IPS-18c (cell line): ENCODE data around the gene SMCO3.

Source experiments
- H3K4me3 ChIP-seq: 2 replicates; pipeline ENCODE4 v1.7.0; 2013; ENCODE audit warnings: low read depth, mild to moderate bottlenecking, low read length, moderate library complexity; ENCODE audit not compliant: insufficient read depth
- H3K9me3 ChIP-seq: one replicate; pipeline ENCODE4 v1.6.1; 2013; ENCODE audit warnings: mild to moderate bottlenecking, low read length, moderate library complexity; ENCODE audit not compliant: control insufficient read depth, insufficient read depth

SMCO3 gene

DNA sequence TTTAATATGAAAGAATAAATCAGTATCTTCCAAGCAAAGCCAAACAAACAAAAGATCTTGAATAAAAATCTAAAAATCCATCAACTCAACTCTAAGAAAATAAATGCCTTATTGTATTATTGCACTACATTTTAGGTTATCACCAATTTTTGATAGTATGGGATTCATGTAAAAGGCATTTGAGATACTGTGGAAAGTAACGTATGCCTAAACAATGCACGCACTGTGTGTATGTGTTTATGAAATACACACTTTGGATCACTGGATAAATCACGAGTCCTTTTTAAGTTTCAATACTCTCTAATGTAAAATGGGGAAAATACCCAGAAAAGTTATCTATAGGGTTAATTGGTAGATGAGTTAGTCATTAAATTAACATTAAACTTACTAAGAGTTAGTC, 28.4 kb downstream of the SMCO3 start:
- H3K4me3 ChIP-seq: no peak overlapping the region

GRCh38 chr12:14784471-14784870, 29.5 kb downstream of the SMCO3 start:
- Histone ChIP-seq H3K9me3 (no peaks in the 10 kb centered on the region), H3K4me3 (no peak overlapping the region)

More for the DNA sequence above, 28.4 kb downstream of the SMCO3 start:
- no peaks in the 10 kb centered on the region for H3K9me3 ChIP-seq

DNA sequence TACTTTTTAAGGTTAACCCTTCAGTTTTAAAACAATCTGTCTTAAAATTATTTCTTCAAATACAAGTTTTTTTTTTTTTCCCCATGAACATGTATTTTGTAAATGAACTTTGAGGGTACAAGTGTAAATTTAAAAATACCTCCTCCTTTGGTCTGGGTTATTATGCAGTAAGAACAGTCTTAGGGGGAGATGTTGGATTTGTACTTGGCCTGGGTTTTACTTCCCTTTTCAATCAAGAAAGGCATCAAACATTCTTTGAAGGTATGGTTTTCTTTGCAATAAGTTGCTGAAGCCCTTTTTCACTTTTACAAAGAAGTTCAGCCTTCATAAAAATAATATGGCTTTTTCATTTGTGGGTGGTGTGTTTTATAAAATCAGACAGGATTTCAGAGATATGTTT, 31.2 kb downstream of the SMCO3 start:
- H3K4me3 ChIP-seq: no peak overlapping the region
- no peaks in the 10 kb centered on the region for H3K9me3 ChIP-seq

DNA sequence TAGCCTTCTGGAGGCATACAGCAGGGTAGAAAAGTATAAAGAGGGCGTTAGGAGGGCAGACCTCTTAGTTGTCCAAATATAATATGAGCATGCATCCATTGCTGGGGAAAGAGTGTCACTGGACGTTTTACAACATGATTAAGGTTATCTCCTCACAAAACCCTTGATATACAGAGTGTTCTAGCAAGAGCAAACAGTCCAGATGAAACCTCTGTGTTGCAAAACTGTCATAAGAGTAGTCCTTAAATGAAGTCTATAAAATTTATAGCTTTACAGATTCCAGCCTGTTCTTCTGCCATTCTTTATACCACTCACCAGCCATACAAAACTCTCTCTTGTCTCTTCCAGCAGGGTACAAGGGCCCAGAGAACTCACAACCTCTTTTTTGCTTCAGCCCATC, 32.4 kb downstream of the SMCO3 start:
- Histone ChIP-seq H3K9me3 (no peaks in the 10 kb centered on the region), H3K4me3 (no peak overlapping the region)

GRCh38 chr12:14780859-14781258, 33.1 kb downstream of the SMCO3 start:
- H3K4me3 ChIP-seq: no peak overlapping the region

DNA sequence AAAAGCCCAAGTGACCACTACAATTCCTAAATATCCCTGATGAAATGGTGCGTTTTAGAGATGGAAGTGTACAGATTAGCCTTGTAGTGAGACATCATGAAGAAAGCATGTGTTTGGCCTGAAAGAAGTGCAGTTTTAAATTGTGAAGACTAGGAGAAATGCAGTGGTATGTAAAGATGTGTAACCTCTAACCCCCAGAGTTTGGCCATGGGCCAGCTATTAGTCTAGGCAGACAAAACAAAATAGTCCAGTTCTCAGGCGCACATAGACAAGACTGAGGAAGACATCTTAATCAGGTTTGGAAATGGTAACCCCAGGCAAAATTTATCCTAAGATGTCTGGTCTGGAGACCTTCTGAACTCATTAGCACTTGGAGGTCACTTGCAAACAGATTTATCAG, 34.1 kb downstream of the SMCO3 start:
- H3K9me3 ChIP-seq: no peaks in the 10 kb centered on the region
- no peak overlapping the region for H3K4me3 ChIP-seq

More at GRCh38 chr12:14780859-14781258, 33.1 kb downstream of the SMCO3 start:
- H3K9me3 ChIP-seq: no peaks in the 10 kb centered on the region

DNA sequence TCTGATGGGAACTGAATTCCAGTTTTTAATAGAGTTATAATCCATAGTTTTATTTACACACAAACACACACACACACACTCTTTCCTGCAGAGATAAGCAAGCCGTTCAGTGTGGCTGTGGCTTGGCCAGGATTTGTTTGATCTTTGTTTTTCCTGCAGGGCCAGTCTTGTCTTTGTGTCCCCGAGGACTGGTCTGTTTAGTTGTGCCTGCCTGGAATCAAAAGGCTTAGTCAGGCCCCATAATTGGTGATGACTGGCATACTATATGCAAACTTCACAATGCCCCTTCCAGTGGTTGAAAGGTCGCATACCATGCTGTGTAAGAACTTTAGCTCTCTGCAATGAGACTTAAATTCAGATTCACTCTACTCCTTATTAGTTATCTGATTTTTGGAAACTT, 36.7 kb downstream of the SMCO3 start:
- Histone ChIP-seq H3K9me3 (no peaks in the 10 kb centered on the region), H3K4me3 (no peak overlapping the region)

DNA sequence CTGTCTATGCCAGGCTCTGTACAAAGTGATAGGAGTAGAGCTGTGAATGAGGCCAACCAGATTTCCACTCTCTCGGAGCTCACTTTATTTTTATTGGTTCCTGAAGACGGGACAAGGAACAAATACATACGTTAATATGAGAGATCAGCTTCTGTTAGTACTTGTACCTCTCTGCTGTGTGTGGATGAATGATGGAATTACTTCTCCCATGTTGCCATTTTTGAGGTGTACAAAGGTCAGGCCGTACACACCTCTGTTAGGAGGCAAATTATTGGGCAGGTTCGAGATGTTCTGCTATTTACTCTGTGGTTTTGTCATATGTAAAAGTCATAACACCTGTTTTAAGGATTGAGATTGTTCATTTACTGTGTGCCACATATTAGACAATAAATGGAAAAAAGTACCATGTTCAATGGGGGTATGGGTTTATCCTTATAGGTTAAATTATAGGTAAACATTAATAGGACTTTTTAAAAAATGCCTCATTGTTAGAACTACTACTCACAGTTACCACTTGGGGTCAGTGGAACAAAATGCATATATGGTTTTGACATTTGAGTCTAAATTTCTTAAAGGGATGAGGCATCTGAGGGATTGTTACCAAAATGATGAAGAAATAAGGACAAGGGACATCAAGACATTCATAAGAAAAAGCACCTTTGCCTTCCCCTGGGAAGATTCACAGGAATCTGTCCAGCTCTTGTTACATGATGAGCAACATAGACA, 37.6 kb downstream of the SMCO3 start:
- Histone ChIP-seq H3K9me3 (no peaks in the 10 kb centered on the region), H3K4me3 (no peak overlapping the region)

- H3K4me3 ChIP-seq: peak overlapping the region; percentile 91; the same call in 1 of the 2 replicates
- no peaks in the 10 kb centered on the region for H3K9me3 ChIP-seq
Observed at GRCh38 chr12:14775636-14775980, 38.4 kb downstream of the SMCO3 start.

DNA sequence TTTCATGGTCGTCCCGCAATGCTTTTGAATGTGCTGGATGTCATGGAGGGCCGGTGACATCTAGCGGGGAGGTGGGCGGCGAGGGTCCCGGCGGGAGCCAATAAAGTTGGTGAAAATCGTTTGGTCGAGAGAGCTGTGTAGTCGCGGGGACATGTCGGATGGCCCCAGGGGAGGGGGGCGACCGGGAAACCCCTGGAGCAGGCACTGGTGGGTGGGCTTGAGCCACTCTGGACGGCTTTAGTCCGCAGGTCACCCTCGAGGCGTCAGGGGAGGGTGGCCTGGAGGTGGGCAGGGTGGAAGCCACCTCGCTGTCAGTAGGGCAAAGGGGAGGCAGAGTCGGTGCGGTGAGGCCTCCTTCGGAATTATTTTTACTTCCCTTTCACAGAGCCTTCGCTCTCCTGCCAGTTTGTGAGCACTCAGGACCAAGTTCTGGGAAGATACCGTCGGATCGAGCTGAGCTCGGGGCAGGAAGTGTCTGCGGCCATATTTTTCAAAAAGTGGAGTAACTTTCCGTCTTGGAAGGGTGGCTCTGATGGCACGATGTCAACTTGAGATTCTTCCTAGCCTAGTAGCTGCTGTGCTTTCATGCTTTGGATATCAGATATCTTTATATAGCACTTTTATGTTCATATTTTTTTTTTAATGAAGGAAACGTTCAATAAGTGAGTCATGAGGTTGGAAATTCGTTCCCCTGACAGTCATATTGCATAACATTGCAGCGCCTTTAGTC, 38.9 kb downstream of the SMCO3 start:
- peaks cover under 1% of the 10 kb centered on the region for H3K9me3 ChIP-seq
- H3K4me3 ChIP-seq: peak overlapping the region; percentile 91

GRCh38 chr12:14774074-14774905, 39.7 kb downstream of the SMCO3 start:
- Histone ChIP-seq H3K4me3 (peak overlapping the region; percentile 91), H3K9me3 (peaks cover 2% of the 10 kb centered on the region)

GRCh38 chr12:14773685-14774073, 40.3 kb downstream of the SMCO3 start:
- Histone ChIP-seq H3K4me3 (peak overlapping the region; percentile 91), H3K9me3 (peaks cover 2% of the 10 kb centered on the region)

- H3K9me3 ChIP-seq: peaks cover 2% of the 10 kb centered on the region
- H3K4me3 ChIP-seq: no peak overlapping the region
Observed at GRCh38 chr12:14772946-14773345, 41.0 kb downstream of the SMCO3 start.

DNA sequence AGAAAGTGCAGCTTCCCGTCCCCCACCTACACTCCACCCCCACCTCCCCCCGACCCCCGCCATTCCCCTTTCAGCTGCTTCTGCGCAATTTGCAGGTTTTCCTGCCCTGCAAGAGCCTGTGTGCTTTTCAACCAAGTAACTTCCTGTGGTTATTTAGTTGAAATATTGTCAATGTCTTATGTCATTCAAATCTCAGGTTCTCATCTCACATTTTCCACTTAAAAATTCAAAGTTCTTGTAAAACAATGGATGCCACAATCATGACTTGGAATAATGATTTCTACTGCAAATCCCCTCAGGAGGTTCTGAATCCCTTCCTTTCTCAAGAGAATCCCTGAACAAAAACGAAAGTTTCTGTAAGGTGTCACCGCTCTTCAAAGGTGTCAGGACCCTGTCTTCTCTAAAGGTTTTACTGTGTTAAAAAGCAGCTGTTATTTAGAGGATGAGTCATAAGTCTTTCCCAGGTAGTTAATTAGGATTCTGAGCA, 42.3 kb downstream of the SMCO3 start:
- peaks cover 2% of the 10 kb centered on the region for H3K9me3 ChIP-seq
- H3K4me3 ChIP-seq: no peak overlapping the region; the same call in 1 of the 2 replicates

DNA sequence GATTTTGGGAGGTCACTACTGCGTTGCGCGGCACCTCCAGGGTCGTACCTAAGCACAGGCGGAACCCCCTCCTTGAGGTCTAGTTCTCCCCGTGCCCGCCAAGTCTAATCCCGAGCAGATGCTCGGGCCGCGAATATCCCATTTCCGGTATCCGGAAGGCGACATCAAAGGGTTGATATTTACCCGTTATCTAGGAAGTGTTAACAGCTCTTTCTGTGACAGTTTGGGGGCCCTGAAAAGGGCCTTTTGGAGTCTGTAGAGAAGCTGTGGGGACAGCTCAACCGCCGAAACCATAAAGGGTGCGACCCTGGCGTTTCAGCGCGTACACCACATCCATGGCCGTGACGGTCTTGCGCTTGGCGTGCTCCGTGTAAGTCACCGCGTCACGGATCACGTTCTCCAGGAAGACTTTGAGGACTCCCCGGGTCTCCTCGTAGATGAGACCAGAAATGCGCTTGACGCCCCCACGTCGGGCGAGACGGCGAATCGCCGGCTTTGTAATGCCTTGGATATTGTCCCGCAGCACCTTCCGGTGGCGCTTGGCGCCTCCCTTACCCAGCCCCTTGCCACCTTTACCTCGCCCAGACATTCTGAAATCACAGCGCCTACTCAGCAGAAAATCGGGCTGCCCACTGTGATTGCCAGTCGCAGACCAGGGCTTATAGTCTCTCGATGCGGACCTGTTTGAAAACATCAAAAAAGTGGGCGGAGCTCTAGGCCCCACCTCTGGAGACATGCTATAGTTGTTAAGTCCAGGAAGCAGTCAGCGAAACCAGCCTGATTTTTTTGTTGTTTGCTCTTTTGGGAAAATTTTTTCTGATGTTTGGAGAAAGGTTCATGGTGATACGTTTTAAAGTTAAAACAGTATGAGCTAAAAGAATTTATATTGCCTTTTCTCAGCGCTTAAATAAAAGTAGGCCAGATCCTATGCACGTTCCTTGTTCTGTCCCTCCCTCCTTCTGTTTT, 43.2 kb downstream of the SMCO3 start:
- H3K9me3 ChIP-seq: peaks cover 2% of the 10 kb centered on the region
- peak overlapping the region; percentile 95 for H3K4me3 ChIP-seq

GRCh38 chr12:14769969-14770495, 44.0 kb downstream of the SMCO3 start:
- peaks cover 2% of the 10 kb centered on the region for H3K9me3 ChIP-seq
- peak overlapping the region; percentile 95 for H3K4me3 ChIP-seq
